ENCODE results near the gene HHAT.

Gene HHAT

DNA sequence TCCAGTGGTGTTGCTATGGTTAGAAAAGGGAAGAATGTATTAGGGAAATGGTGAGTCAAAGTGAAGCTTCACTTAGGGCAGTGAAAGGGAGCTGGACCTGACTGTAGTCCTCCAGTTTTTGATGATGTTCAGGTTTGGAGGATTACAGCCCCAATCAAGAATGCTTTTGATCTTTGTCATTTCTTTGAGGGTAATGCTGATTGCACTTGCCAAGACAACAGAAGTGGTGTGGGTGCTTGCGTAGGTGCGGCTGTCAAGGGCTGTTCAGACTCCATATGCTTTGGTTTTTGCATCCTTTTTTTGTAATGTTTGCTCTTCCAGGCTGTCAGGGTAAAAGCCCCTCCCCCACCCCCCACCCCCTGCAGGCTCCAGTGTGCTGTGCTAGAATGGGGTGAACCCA, 38.9 kb downstream of the HHAT start:
- no peak overlapping the region for H3K9ac ChIP-seq (ENCODE audit: low read length)
- H3K27ac ChIP-seq (ENCODE audit: low read depth, low read length): no peak overlapping the region
- no peaks in the 10 kb centered on the region for H3K36me3 ChIP-seq (ENCODE audit: control insufficient read depth, insufficient read depth, low read length)
- no peaks in the 10 kb centered on the region for H3K27me3 ChIP-seq (ENCODE audit: control insufficient read depth, insufficient read depth, low read length)
- H3K4me1 ChIP-seq (ENCODE audit: control insufficient read depth, insufficient read depth, low read length): peaks cover 6% of the 10 kb centered on the region
- no peak overlapping the region for H3K4me3 ChIP-seq (ENCODE audit: low read length)

DNA sequence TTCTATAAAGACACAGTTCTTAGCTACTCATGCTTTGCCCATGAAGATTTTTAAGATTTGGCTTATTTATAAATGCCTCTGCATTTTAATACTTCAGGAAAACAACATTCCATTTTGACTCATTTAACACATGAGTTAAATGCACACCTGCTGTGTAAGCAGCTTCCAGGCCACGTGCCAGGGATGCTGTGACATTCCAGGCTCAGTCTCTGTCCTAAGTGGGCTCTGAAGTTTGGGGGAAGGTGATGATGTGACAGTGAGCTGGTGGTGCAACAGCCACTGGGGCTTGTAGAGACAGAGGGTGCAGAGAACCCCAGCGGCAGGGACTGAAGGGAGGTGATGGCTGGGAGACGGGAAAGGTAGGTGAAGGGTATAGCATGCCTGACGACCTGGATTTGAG, 40.7 kb downstream of the HHAT start:
- Histone ChIP-seq H3K36me3 (ENCODE audit: control insufficient read depth, insufficient read depth, low read length) (no peaks in the 10 kb centered on the region), H3K9ac (ENCODE audit: low read length) (no peak overlapping the region), H3K27ac (ENCODE audit: low read depth, low read length) (no peak overlapping the region), H3K27me3 (ENCODE audit: control insufficient read depth, insufficient read depth, low read length) (no peaks in the 10 kb centered on the region), H3K4me1 (ENCODE audit: control insufficient read depth, insufficient read depth, low read length) (no peaks in the 10 kb centered on the region), H3K4me3 (ENCODE audit: low read length) (no peak overlapping the region)

DNA sequence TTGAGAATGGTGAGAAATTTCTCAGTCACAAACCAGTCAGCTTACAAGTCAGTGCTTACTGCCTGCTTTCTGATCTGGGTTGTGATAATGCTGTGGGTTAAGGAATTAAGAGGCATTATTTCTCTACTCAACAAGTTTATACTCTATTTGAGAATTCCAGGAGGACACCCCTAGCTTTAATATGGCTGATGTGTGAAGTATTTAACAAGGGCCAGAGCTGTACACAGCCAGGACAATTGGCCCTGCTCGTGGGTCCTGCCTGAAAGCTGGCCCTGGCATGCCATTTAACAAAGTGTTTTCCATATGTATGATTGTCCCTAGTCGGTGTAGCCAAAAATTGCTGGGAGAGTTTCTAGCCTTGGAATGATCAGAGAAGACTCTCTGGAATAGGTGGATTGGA, 43.2 kb downstream of the HHAT start:
- no peaks in the 10 kb centered on the region for H3K27me3 ChIP-seq (ENCODE audit: control insufficient read depth, insufficient read depth, low read length)
- no peaks in the 10 kb centered on the region for H3K4me1 ChIP-seq (ENCODE audit: control insufficient read depth, insufficient read depth, low read length)
- H3K4me3 ChIP-seq (ENCODE audit: low read length): no peak overlapping the region
- no peaks in the 10 kb centered on the region for H3K36me3 ChIP-seq (ENCODE audit: control insufficient read depth, insufficient read depth, low read length)
- no peak overlapping the region for H3K27ac ChIP-seq (ENCODE audit: low read depth, low read length)
- no peak overlapping the region for H3K9ac ChIP-seq (ENCODE audit: low read length)

DNA sequence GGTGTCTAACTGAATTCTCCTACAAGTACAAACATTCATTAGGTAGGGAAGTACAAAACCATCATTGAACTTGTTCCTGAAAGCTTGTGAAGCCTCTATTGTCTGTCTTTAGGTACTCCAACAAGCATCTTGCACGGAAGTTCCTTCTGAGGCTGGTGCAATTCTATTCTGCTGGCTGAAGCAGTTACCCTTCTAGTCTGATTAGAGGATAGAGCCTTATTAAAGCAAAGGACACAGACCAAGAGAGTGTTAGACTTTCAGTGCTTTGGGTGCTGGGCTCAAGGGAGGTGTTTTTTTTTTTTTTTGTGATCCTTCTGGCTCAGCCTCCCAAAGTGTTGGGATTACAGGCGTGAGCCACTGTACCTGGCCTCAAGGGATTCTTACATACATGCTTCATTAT, 43.8 kb downstream of the HHAT start:
- Histone ChIP-seq H3K4me1 (ENCODE audit: control insufficient read depth, insufficient read depth, low read length) (peaks cover 1% of the 10 kb centered on the region), H3K27me3 (ENCODE audit: control insufficient read depth, insufficient read depth, low read length) (no peaks in the 10 kb centered on the region), H3K36me3 (ENCODE audit: control insufficient read depth, insufficient read depth, low read length) (no peaks in the 10 kb centered on the region), H3K27ac (ENCODE audit: low read depth, low read length) (no peak overlapping the region), H3K9ac (ENCODE audit: low read length) (no peak overlapping the region), H3K4me3 (ENCODE audit: low read length) (no peak overlapping the region)

DNA sequence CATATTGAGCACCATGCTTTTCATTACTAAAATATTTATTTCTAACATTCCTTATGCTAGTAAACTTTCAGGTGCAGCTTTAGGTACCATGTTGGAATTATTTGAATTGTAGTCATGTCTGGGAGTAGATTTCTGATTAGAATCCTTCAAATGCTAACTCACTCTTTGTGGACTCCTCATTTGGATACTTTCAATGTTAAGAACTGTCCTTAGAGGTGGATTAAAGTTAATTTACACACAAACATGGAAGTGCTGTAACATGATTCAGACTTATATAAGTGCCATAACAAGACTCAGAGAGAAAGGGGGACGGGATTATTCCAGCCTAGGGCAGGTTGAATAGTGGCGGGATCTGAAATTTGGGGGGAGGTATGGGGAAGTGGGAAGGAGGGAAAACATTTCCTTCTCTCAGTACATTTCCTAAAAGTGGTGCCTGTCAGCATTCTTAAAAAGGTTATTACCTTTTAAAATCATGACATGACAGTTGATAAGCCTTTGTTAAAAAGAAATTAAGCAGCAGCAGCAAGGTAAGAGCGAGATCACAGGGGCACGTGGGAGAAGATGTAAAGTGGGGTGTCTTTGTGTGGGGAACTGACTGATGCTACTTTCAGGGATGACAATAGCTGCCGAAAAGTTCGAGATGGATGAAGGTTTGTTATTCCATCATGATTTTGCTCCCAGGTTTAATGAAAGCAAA, 44.4 kb downstream of the HHAT start:
- Histone ChIP-seq H3K27ac (ENCODE audit: low read depth, low read length) (no peak overlapping the region), H3K9ac (ENCODE audit: low read length) (no peak overlapping the region), H3K36me3 (ENCODE audit: control insufficient read depth, insufficient read depth, low read length) (no peaks in the 10 kb centered on the region), H3K4me3 (ENCODE audit: low read length) (no peak overlapping the region), H3K4me1 (ENCODE audit: control insufficient read depth, insufficient read depth, low read length) (peaks cover 3% of the 10 kb centered on the region), H3K27me3 (ENCODE audit: control insufficient read depth, insufficient read depth, low read length) (no peaks in the 10 kb centered on the region)

DNA sequence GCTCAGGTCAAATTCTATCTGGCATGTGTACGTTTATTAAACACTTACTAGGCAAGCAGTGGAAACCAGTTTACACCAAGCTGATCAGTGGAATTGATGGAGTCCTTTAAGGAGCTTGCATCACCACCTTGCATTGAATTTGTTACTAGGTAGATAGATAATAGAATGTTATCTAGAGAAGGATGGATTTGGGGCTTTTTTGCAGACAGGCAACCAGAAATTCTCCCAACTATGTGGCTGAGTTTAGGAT, 44.9 kb downstream of the HHAT start:
- no peak overlapping the region for H3K27ac ChIP-seq (ENCODE audit: low read depth, low read length)

DNA sequence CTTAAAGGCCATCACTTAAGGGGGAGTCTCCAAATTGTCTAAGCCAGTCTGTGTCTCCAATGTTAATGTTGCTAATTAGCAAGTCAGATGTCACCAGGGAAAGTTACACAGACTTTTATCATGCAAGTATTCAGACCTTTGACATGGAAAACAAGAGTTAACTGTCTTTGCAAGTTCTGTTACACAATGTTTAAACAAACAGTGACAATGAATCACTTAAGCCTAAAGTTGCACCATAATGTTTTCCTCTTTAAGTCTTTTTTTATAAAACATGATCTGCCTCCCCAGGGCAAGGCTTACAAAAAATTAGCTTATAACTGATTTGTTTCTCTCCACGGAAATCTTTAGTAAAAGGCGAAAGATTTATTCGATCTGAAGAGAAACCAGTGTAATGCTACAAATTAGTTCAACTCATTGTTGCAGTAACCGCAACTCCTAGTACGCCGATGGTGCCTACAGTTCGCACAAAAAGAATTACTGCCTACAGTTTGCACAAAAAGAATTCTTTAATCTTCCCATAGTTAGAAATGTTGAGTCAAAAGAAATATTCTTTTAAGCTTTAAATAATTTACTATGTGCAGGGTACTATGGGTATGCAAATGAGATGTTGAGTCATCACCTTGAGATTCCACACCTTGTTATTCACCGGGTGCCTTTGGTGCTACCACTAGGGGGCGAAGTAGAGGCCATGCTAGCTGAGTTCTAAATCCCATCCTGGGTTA, 45.3 kb downstream of the HHAT start:
- no peak overlapping the region for H3K27ac ChIP-seq (ENCODE audit: low read depth, low read length)
- H3K9ac ChIP-seq (ENCODE audit: low read length): no peak overlapping the region
- no peak overlapping the region for H3K4me3 ChIP-seq (ENCODE audit: low read length)
- no peaks in the 10 kb centered on the region for H3K36me3 ChIP-seq (ENCODE audit: control insufficient read depth, insufficient read depth, low read length)
- H3K4me1 ChIP-seq (ENCODE audit: control insufficient read depth, insufficient read depth, low read length): peaks cover 3% of the 10 kb centered on the region
- H3K27me3 ChIP-seq (ENCODE audit: control insufficient read depth, insufficient read depth, low read length): no peaks in the 10 kb centered on the region

More for the DNA sequence above, 44.9 kb downstream of the HHAT start:
- no peak overlapping the region for H3K4me3 ChIP-seq (ENCODE audit: low read length)
- H3K27me3 ChIP-seq (ENCODE audit: control insufficient read depth, insufficient read depth, low read length): no peaks in the 10 kb centered on the region
- no peak overlapping the region for H3K9ac ChIP-seq (ENCODE audit: low read length)
- no peaks in the 10 kb centered on the region for H3K36me3 ChIP-seq (ENCODE audit: control insufficient read depth, insufficient read depth, low read length)
- peaks cover 3% of the 10 kb centered on the region for H3K4me1 ChIP-seq (ENCODE audit: control insufficient read depth, insufficient read depth, low read length)

DNA sequence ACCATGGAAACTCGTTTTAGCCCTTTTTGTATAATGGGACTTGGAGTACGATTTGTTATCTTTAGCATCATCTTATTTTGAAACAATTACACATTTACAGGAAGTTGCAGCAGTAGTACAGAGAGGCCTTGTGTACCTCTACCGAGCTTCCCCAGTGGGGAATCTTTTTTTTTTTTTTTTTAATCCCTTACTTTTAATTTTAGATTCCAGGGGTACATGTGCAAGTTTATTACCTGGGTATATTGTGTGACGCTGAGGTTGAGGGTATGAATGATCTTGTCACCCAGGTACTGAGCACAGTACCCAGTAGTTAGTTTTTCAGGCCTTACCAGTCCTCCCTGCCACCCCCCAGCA, 45.9 kb downstream of the HHAT start:
- no peak overlapping the region for H3K27ac ChIP-seq (ENCODE audit: low read depth, low read length)
- H3K4me1 ChIP-seq (ENCODE audit: control insufficient read depth, insufficient read depth, low read length): peaks cover 3% of the 10 kb centered on the region
- H3K4me3 ChIP-seq (ENCODE audit: low read length): no peak overlapping the region
- no peaks in the 10 kb centered on the region for H3K36me3 ChIP-seq (ENCODE audit: control insufficient read depth, insufficient read depth, low read length)
- H3K9ac ChIP-seq (ENCODE audit: low read length): no peak overlapping the region
- H3K27me3 ChIP-seq (ENCODE audit: control insufficient read depth, insufficient read depth, low read length): no peaks in the 10 kb centered on the region

DNA sequence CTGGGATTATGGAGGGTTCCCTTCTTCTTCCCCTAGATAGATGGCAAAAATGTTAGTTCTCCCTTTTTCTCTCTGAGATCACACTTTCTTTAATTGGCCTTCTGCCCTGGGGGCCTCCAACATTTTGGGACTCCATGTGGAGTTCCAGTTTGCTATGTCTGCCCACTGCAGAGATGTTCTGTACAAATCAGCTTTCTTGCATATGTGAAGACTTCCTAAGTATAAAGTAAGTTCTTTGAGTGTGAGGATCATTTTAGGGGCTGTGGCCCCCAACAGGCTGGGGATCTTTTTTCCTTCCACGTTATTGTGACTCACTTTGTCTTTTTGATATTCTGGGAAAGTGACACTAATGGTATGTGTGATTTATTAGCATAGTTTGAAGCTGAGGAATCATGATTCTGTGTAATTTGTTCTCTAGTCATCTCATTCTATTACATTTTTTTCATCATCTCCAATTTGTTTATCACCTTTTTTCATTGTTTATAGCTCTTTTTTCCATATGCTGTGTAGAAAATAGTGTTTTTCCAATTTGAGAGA, 48.2 kb downstream of the HHAT start:
- Histone ChIP-seq H3K9ac (ENCODE audit: low read length) (no peak overlapping the region), H3K4me3 (ENCODE audit: low read length) (no peak overlapping the region), H3K36me3 (ENCODE audit: control insufficient read depth, insufficient read depth, low read length) (no peaks in the 10 kb centered on the region), H3K4me1 (ENCODE audit: control insufficient read depth, insufficient read depth, low read length) (peaks cover 3% of the 10 kb centered on the region), H3K27me3 (ENCODE audit: control insufficient read depth, insufficient read depth, low read length) (no peaks in the 10 kb centered on the region), H3K27ac (ENCODE audit: low read depth, low read length) (no peak overlapping the region)

DNA sequence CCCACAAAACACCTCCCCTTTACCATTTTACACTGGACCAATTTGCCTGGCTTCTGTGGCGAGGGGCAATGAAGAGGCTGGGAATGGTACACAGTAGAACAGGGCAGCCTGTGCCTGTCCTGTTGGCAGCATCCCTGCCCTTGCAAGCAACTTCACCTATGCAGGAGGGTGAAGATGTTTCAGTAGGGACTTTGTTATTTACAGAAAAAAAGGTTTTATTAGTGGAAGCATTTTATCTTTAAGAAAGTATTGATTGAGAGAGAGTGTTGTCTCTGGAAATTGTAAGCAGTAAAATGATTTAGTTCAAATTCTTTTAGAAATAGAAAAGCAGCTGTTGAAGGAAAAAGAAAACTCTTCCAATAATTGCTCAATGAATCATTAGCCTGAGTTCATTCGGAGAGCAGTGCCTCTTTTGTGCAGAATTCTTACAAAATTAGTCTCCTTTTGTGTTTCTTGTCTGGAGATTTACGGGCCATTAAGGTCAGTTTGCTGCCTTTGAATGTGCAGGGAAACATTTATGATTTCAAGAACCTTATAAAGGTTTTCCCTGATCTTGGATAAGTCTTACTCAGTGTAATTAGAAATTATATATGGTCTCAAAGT, 49.1 kb downstream of the HHAT start:
- H3K9ac ChIP-seq (ENCODE audit: low read length): no peak overlapping the region
- H3K27ac ChIP-seq (ENCODE audit: low read depth, low read length): no peak overlapping the region

DNA sequence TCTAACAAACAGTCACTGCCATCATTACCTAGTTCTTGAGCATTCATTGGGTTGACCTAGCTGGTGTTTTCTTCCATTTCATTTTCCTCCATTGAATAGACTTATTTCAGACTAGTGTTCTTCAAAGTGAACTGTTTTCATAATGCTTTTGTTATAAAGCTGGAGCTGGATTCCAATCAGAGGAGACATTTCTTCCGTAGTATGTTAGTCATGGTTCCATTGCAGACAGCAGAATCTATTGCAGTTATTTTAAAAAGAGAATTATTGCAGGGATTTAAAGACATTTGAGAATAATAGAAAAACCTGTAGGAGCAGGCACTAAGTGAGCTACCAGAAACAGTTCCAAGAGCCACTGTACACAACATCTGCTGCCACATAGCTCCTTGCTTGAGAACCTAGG, 50.0 kb downstream of the HHAT start:
- no peaks in the 10 kb centered on the region for H3K27me3 ChIP-seq (ENCODE audit: control insufficient read depth, insufficient read depth, low read length)
- no peak overlapping the region for H3K4me3 ChIP-seq (ENCODE audit: low read length)
- no peak overlapping the region for H3K9ac ChIP-seq (ENCODE audit: low read length)
- H3K36me3 ChIP-seq (ENCODE audit: control insufficient read depth, insufficient read depth, low read length): no peaks in the 10 kb centered on the region
- H3K27ac ChIP-seq (ENCODE audit: low read depth, low read length): no peak overlapping the region
- H3K4me1 ChIP-seq (ENCODE audit: control insufficient read depth, insufficient read depth, low read length): peaks cover 3% of the 10 kb centered on the region

More for the DNA sequence above, 49.1 kb downstream of the HHAT start:
- Histone ChIP-seq H3K4me1 (ENCODE audit: control insufficient read depth, insufficient read depth, low read length) (peaks cover 3% of the 10 kb centered on the region), H3K27me3 (ENCODE audit: control insufficient read depth, insufficient read depth, low read length) (no peaks in the 10 kb centered on the region), H3K36me3 (ENCODE audit: control insufficient read depth, insufficient read depth, low read length) (no peaks in the 10 kb centered on the region), H3K4me3 (ENCODE audit: low read length) (no peak overlapping the region)

DNA sequence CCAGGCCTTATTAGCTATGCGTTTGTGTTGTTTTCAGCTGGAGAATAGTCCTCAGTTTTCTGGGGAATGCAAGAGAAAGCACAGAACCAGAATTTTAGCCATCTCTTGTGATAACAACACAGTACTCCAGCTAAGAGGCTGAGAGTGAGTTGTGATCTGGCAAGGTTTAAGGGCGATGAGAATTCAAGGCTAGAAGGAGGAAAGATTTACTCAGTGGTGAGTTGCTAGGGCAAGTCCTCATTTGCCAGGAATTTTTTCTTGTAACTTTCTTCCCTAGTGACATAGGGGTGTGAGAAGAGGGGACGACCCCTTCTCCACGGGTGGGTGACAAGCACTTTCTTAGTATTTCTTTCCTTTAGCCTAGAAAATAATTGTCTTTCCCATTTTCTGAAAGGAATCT, 53.2 kb downstream of the HHAT start:
- no peaks in the 10 kb centered on the region for H3K27me3 ChIP-seq (ENCODE audit: control insufficient read depth, insufficient read depth, low read length)
- no peak overlapping the region for H3K9ac ChIP-seq (ENCODE audit: low read length)
- H3K4me1 ChIP-seq (ENCODE audit: control insufficient read depth, insufficient read depth, low read length): peaks cover 3% of the 10 kb centered on the region
- no peak overlapping the region for H3K27ac ChIP-seq (ENCODE audit: low read depth, low read length)
- no peak overlapping the region for H3K4me3 ChIP-seq (ENCODE audit: low read length)
- no peaks in the 10 kb centered on the region for H3K36me3 ChIP-seq (ENCODE audit: control insufficient read depth, insufficient read depth, low read length)

DNA sequence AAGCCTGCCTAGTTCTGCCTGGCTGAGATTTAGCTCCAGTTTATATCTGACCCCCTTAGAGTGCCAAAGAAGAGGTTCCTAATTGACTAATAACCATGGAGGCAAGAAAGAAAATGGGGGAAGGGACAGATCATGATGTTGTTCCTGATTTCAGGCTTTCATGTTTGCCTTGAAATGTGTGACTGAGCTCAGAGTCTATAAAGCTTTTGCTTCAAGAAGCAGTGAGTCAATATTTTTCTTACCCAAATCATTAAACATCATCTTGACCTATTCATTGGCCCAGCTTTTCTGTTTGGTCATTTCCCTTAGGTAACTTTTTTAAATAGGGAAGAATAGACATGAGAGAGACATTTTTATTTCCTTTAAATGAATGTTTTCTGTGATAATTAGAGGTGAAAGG, 55.9 kb downstream of the HHAT start:
- Histone ChIP-seq H3K4me1 (ENCODE audit: control insufficient read depth, insufficient read depth, low read length) (no peaks in the 10 kb centered on the region), H3K9ac (ENCODE audit: low read length) (no peak overlapping the region), H3K27me3 (ENCODE audit: control insufficient read depth, insufficient read depth, low read length) (no peaks in the 10 kb centered on the region), H3K36me3 (ENCODE audit: control insufficient read depth, insufficient read depth, low read length) (peaks cover 2% of the 10 kb centered on the region), H3K4me3 (ENCODE audit: low read length) (no peak overlapping the region), H3K27ac (ENCODE audit: low read depth, low read length) (no peak overlapping the region)

Data from rectal smooth muscle tissue (tissue), 1 donor.